ENCODE data around the gene CCDC152. TPM values are rescaled to one million over a fixed set of nuclear protein-coding genes. Genes with fewer than 3 reads are reported as not detected.

Gene CCDC152
- total and polyA plus RNA-seq, 10 of the 15 experiments (the other 5 are each of a cell fraction or from before 2014, with no cell fraction given) = 0.12 to 25.8 (median 13.5) TPM

GRCh38 chr5:42825422-42826148, 69.0 kb downstream of the CCDC152 start (continued):
- TF ChIP-seq ZBTB4 (CRISPR knock-in tag; IDR thresholded peaks at IDR 0.05) = no peak
- no peak for TF ChIP-seq PKNOX1 (IDR thresholded peaks at IDR 0.05)

GRCh38 chr5:42826757-42827515, 70.3 kb downstream of the CCDC152 start:
- no peaks in the 10 kb centered on the region for H3K4me1 ChIP-seq (ENCODE audit: control insufficient read depth, insufficient read depth, low read length)
- H3K36me3 ChIP-seq (ENCODE audit: control insufficient read depth in 2 of 2, insufficient read depth in 2 of 2, low read length in 1 of 2) = no peaks in the 10 kb centered on the region
- H3K79me2 ChIP-seq (ENCODE audit: control insufficient read depth, insufficient read depth, low read length) = no peaks in the 10 kb centered on the region
- 21% methylated on average over 2 of the region's 2 CpGs for WGBS (ENCODE audit: insufficient coverage, insufficient replicate concordance, low lambda C conversion rate, missing lambda C conversion rate)
- H3K27ac ChIP-seq (ENCODE audit: control insufficient read depth, insufficient read depth) = no peak overlapping the region
- H2AFZ ChIP-seq (ENCODE audit: control insufficient read depth, low read depth, low read length) = no peak overlapping the region
- H3K9ac ChIP-seq (ENCODE audit: control insufficient read depth, insufficient read depth, low read length) = no peak overlapping the region
- CTCF ChIA-PET = interaction anchor here (0.6 to 1.9 kb wide), 12 partner anchors 9 to 1704 kb away, joined by 3 to 5 read pairs (median 3); no protein-coding TSS in a partner anchor
- no peak overlapping the region for H3K4me3 ChIP-seq
- intact Hi-C loops (cut with micrococcal nuclease; ENCODE audit: unreplicated experiment) = no loop called here
- DNase-seq (ENCODE audit: low read depth, low spot score) = no peak
- SMC1A ChIA-PET (ENCODE audit: uncharacterized antibody, unreplicated experiment) = interaction anchor here (0.7 to 5.8 kb wide), 7 partner anchors 11 to 63 kb away, joined by 3 to 34 read pairs (median 4); partner anchors contain the start of gene SELENOP
- no peak for FAIRE-seq
- in situ Hi-C loops (cut with MboI) = no loop called here
- H3K27me3 ChIP-seq (replicated peaks in 1 of 2; ENCODE audit: control insufficient read depth in 2 of 2, insufficient read depth in 2 of 2, low read length in 1 of 2) = no peaks in the 10 kb centered on the region; a peak in 1 of 4 replicates
- RAD21 ChIA-PET (ENCODE audit: unreplicated experiment) = interaction anchor here (1.2 to 1.6 kb wide), 2 partner anchors 9 to 15 kb away, joined by 4 to 5 read pairs; partner anchors contain the start of gene SELENOP
- H3K4me2 ChIP-seq (ENCODE audit: control insufficient read depth, insufficient read depth) = no peak overlapping the region
- no peaks in the 10 kb centered on the region for H3K9me3 ChIP-seq (replicated peaks; ENCODE audit: control insufficient read depth, insufficient read depth, low read length)
- no peak for ATAC-seq
- BruUV-seq (replicated peaks) = no TSS peak
- POLR2A ChIA-PET = interaction anchor here (1.1 to 2.3 kb wide), 2 partner anchors 14 to 15 kb away, joined by 3 to 7 read pairs; partner anchors contain the start of gene SELENOP
- no peaks in the 10 kb centered on the region for H4K20me1 ChIP-seq (ENCODE audit: control insufficient read depth, insufficient read depth)
- no peak for TF ChIP-seq LARP7 (IDR thresholded peaks at IDR 0.05)
- TF ChIP-seq MTA3 (IDR thresholded peaks at IDR 0.05; ENCODE audit: borderline replicate concordance, low read length) = no peak
- TF ChIP-seq ATF7 (IDR thresholded peaks at IDR 0.05; ENCODE audit: low read depth) = no peak
- TF ChIP-seq NRF1 (conservative IDR thresholded peaks at IDR 0.05; ENCODE audit: low read depth, low read length) = no peak
- TF ChIP-seq PRDM15 (CRISPR knock-in tag; IDR thresholded peaks at IDR 0.05) = no peak
- TF ChIP-seq SREBF2 (IDR thresholded peaks at IDR 0.05; ENCODE audit: low read length) = no peak
- TF ChIP-seq NR2F1 (conservative IDR thresholded peaks at IDR 0.05) = no peak
- no peak for TF ChIP-seq SUZ12 (IDR thresholded peaks at IDR 0.05; ENCODE audit: unreplicated experiment)
